Head of caudate nucleus (tissue), 42 donors: ENCODE measurements around the gene COTL1.
A peak's percentile ranks its signal among the peaks of the same experiment; 100 is the strongest.
"Not testable (repeated sequence)": the region's sequence is repeated elsewhere in the genome, so short reads cannot be mapped to it uniquely, and the experiment has no call there.

Experiments
- DNase-seq, 42 donors: peaks; one replicate each; pipeline versions ENCODE4 v3.0.0 to v3.0.0-alpha.2; 2020 to 2021; ENCODE audit warnings: mixed read lengths in 7 of 42
- intact Hi-C: fragments of 100-400 bp; cut with DNase I; formaldehyde crosslinking; loops from one replicate; pipeline ENCODE4 v1.15.0; 2022

COTL1 gene

DNA sequence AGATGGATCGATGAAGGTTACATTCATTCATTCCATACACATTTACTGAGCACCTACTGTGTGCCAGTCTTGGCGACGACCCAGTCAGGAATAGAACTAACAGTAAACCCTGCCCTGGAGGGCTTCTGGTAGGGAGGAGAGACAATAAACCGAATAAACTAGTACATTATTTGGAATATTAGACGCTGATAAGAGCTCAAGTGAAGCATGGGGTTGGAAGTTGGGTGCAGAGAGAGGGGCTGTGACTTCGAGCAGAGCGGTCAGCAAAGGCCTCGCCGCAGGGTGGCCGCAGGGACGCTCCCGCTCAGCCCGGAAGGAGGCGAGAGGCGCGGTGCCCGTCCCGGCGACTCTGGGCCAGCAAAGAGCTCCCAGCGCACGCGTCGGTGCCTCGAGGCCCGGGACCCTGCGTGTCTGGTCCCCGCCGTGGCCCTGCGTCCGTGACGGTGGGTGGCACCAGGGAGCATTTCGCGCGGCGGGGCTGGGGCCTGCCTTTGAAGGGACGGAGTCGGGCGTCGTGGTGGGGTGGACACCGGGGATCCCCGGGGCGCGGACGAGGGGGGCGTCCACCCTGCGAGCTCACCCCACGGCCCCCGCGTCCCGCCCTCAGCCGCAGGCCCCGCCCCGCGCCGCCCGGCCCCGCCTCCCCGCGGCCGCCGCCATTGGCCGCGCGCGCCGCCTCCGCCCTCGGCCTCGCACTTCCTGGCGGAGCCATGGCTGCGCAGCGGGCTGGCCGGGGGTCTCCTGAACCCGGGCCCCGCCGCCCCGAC is 30.1 kb upstream of the COTL1 start, which contains the start of gene KLHL36:
Gene KLHL36 (plus strand): TSS at position 684 of the 767 bp plus-strand sequence. CDS start 2,357 bp downstream, outside the sequence.
- DNase-seq: peak in 40 of 42 donors; percentile 22 to 86 (median 70)
- intact Hi-C loops: no loop called here

DNA sequence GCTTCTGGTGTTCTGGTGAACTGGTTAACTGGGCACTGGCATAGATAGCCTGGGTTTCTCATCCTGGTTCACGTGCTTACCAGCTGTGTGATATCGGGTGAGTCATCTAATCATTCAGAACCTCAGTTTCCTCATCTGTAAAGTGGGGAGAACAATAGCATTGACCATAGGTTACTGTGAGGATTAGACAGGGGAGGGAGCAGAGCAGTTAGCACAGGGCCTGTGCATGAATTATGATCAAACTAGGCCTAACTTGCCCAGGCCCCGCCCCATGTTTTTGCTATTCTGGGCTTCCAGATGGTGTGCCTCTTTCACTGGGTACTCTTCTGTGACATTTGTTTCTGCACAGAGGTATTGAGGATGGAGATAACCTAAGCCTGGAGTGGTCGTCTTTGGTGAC is 25.8 kb upstream of the COTL1 start:
- intact Hi-C loops: no loop called here
- DNase-seq: no peak

- peak in 4 of 42 donors; percentile 18 to 45 (median 36) for DNase-seq
Measured at GRCh38 chr16:84643180-84643583, 25.3 kb upstream of the COTL1 start.

DNA sequence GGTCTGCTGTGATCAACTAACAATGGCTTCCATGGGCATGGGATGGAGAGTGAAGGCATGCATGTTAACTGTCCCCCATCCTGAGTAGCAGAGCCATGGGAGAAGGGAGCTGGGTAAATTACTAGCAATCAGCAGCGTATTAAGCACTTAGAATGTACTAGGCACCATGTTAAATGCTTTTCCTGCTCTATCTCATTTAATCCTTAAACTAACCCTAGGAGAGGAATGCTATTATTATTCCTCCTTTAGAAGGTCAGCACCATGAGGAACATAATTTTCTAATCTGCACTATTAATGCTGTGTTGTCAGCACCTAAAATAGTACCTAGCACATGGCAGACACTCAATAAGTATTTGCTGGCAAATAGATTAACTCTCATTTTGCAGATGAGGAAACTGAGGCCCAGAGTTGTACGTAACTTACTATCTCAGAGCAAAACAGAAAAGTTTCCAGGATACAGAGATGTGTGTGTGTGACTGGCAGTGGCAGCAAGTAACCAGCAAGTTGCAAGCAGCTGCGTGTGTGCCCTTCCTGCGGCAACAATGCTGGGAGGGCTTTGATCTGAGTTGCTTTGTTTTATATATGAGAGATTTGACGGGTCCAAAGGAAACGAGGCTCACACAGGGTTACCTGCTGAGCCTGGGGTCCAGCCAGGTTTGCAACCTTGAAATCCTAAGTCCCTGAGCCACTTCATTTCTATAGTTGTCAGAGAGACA is 23.9 kb upstream of the COTL1 start:
- DNase-seq: no peak
- intact Hi-C loops: no loop called here

More at GRCh38 chr16:84643180-84643583, 25.3 kb upstream of the COTL1 start:
- intact Hi-C loops: no loop called here

- intact Hi-C loops: no loop called here
Measured at GRCh38 chr16:84640145-84640544, 22.3 kb upstream of the COTL1 start.

GRCh38 chr16:84638231-84638806 is 20.4 kb upstream of the COTL1 start:
- DNase-seq: no peak
- intact Hi-C loops: no loop called here

More at GRCh38 chr16:84640145-84640544, 22.3 kb upstream of the COTL1 start:
- DNase-seq: no peak

DNA sequence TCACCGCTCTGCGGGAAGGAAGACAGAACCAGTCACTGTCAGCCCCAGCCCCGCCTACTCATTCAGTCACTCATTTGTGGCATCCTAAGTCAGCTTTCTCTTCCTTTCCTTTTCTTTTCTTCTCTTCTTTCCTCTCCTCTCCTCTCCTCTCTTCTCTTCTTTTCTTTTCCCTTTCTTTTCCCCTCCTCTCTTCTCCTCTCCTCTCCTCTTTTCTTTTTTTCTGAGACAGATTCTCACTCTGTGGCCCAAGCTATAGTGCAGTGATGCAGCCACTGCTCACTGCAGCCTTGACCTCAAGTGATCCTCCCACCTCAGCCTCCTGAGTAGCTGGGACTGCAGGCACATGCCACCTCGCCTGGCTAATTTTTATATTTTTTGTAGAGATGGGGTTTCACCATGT is 19.8 kb upstream of the COTL1 start:
- intact Hi-C loops: no loop called here
- no peak for DNase-seq

- DNase-seq: no peak
- intact Hi-C loops: no loop called here
Measured at GRCh38 chr16:84635702-84636101, 17.8 kb upstream of the COTL1 start.

GRCh38 chr16:84633622-84634021 is 15.7 kb upstream of the COTL1 start:
- intact Hi-C loops: no loop called here
- peak in 2 of 42 donors; percentile 28 to 42 for DNase-seq

- intact Hi-C loops, DNase-seq: not testable (repeated sequence)
Measured at GRCh38 chr16:84632862-84633261, 15.0 kb upstream of the COTL1 start.

- intact Hi-C loops: no loop called here
- no peak for DNase-seq
Measured at GRCh38 chr16:84631886-84632285, 14.0 kb upstream of the COTL1 start.

DNA sequence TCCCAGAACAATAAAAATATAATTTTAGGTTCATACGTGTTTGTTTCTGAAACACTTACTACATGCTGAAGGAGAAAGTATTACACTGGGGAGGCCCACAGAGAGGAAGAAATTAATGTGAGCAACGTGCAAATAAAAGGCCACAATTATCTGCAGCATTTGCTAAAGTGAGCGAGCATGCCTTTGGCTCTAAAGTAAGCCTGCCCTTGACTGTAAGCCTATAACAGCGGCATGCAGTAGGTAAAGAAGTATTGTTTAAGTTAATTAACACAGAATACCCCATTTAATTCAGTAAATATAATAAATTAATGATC is 13.2 kb upstream of the COTL1 start:
- intact Hi-C loops: no loop called here
- DNase-seq: no peak

DNA sequence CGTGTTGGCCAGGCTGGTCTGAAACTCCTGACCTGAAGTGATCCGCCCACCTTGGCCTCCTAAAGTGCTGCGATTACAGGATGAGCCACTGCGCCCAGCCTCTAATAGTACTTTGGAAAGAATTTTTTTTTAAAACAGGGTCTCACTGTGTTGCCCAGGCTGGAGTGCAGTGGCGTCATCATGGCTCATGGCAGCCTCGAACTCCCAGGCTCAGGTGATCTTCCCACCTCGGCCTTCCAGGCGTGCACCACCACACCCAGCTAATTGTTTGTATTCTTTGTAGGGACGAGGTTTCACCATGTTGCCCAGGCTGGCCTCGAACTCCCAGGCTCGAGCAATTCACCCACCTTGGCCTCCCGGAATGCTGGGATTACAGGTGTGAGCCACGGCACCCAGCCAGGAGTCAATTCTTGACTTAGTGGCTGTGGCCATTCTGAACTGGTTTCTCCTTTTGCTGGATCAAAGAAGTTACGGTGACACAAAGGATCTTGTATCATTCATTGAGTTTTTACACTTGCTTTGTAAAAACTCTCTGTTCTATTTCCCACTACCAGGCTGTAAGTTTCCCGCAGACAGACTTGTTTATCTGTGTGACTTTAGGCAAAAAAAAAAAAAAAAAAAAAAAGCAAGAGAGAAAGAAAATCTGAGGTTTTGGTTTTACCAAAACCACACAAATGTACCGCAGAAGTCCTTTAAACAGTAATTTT is 12.7 kb upstream of the COTL1 start:
- no peak for DNase-seq

GRCh38 chr16:84630009-84630408 is 12.1 kb upstream of the COTL1 start:
- intact Hi-C loops: no loop called here
- DNase-seq: no peak

More for the DNA sequence above, 12.7 kb upstream of the COTL1 start:
- intact Hi-C loops: no loop called here

DNA sequence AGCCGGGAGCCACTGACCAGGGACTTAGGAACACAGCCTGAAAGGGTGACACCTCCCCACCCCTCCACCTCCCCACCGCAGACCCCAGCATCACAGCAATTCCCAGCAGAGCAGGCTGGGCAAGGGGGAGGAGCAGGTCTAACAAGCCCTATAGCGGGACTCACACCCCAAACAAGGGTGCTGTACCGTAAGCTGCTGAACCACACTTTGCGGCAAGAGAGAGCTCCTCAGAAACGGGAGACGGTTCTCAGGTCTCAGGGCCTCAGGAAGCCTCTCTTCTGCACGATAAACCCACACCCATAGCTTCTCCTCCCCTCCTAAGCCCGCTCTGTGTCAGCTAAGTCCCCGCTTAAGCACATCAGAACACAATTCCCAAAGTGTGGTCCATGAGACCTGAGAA is 11.7 kb upstream of the COTL1 start:
- DNase-seq: no peak
- intact Hi-C loops: loop anchor here (10.0 kb wide), 1 partner anchor 95 kb away; no protein-coding TSS in a partner anchor

- no peak for DNase-seq
- intact Hi-C loops: loop anchor here (10.0 kb wide), 1 partner anchor 97 kb away; no protein-coding TSS in a partner anchor
Measured at GRCh38 chr16:84628226-84628731, 10.4 kb upstream of the COTL1 start.

DNA sequence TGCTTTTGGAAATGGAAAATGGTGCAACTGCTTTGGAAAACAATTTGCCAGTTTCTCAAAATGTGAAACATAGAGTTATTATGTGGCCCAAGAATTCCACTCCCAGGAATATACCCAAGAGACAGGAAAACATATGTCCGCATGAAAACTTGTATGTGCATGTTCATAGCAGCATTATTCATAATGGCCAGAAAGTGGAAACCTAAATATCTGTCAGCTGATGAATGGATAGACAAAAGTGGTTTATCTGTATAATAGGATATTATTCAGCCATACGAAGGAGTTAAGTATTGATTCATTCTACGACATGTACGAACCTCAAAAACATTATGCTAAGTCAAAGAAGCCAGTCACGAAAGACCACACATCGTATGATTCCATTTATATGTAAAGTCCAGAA is 7.7 kb upstream of the COTL1 start:
- no peak for DNase-seq
- intact Hi-C loops: loop anchor here (10.0 kb wide), 1 partner anchor 99 kb away; no protein-coding TSS in a partner anchor

DNA sequence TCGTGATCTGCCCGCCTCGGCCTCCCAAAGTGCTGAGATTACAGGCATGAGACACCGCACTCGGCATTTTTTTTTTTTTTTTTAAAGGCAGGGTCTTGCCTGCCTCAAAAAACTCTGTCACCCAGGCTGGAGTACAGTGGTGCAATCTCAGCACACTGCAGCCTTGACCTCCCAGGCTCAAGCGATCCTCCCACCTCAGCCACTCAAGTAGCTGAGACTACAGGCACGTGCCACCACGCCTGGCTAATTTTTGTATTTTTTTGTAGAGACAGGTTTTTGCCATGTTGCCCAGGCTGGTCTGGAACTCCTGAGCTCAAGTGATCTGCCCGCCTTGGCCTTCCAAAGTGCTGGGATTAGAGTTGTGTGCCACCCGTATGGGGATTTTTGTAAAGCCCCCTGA is 3.0 kb upstream of the COTL1 start:
- intact Hi-C loops: loop anchor here (10.0 kb wide), 1 partner anchor 104 kb away; no protein-coding TSS in a partner anchor
- not testable (repeated sequence) for DNase-seq
